PFSK-1 (cell line): ENCODE results near the gene CASR.

Source experiments
- FOXP2 ChIP-seq: optimal IDR thresholded peaks from 2 replicates; pipeline ENCODE3; 2011; ENCODE audit warnings: borderline replicate concordance, control low read depth, inconsistent platforms; ENCODE audit not compliant: insufficient read depth; ENCODE audit errors: extremely low read length, extremely low read depth
- TAF1 ChIP-seq: IDR thresholded peaks from 2 replicates; pipeline ENCODE4 v1.6.1; 2012; ENCODE audit warnings: low read length, control low read depth, borderline replicate concordance; ENCODE audit not compliant: insufficient read depth
- TF ChIP-seq, protein P1 (sequence below), 2 experiments: IDR thresholded peaks; 2 replicates each; pipeline versions ENCODE4 v1.6.1 to v1.8.0; 2011 to 2012; ENCODE audit warnings: low read depth in 2 of 2, low read length in 2 of 2, control low read depth in 1 of 2, inconsistent platforms in 1 of 2, mild to moderate bottlenecking in 1 of 2, moderate library complexity in 1 of 2; ENCODE audit not compliant: insufficient read depth in 1 of 2

DNA sequence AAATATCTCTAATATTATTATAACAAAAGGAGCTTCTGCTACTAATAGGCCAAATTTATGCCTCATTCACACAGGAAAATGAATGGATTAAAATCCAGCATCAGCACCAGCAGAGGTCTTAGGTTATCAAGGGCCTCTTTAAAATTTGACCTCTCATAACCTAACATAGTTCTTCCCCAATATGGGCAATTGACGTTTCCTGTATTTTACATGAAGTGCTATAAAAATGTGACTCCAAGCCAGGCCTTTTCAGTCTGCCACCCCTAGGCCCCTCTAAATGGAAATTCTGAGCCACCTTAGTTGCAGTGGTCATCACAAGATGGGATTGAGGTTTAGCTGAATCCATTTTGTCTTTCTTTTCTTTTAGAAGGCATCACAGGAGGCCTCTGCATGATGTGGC lies 70.1 kb downstream of the CASR start:
- TF ChIP-seq, protein P1, sequence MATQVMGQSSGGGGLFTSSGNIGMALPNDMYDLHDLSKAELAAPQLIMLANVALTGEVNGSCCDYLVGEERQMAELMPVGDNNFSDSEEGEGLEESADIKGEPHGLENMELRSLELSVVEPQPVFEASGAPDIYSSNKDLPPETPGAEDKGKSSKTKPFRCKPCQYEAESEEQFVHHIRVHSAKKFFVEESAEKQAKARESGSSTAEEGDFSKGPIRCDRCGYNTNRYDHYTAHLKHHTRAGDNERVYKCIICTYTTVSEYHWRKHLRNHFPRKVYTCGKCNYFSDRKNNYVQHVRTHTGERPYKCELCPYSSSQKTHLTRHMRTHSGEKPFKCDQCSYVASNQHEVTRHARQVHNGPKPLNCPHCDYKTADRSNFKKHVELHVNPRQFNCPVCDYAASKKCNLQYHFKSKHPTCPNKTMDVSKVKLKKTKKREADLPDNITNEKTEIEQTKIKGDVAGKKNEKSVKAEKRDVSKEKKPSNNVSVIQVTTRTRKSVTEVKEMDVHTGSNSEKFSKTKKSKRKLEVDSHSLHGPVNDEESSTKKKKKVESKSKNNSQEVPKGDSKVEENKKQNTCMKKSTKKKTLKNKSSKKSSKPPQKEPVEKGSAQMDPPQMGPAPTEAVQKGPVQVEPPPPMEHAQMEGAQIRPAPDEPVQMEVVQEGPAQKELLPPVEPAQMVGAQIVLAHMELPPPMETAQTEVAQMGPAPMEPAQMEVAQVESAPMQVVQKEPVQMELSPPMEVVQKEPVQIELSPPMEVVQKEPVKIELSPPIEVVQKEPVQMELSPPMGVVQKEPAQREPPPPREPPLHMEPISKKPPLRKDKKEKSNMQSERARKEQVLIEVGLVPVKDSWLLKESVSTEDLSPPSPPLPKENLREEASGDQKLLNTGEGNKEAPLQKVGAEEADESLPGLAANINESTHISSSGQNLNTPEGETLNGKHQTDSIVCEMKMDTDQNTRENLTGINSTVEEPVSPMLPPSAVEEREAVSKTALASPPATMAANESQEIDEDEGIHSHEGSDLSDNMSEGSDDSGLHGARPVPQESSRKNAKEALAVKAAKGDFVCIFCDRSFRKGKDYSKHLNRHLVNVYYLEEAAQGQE (IDR thresholded peaks at IDR 0.05; ENCODE audit: insufficient read depth in 1 of 2, low read depth in 2 of 2, low read length in 2 of 2) = no peak
- TF ChIP-seq TAF1 (no peak), FOXP2 (no peak)
